VCaP (cell line): ENCODE results near the gene CNNM2.

Source experiments
- H3K27ac ChIP-seq: fragments of 450-650 bp; 2 replicates; pipeline ENCODE4 v1.5.1; 2017
- CTCF ChIP-seq: fragments of 450-650 bp; conservative IDR thresholded peaks from 2 replicates; pipeline ENCODE4 v1.5.1; 2017; ENCODE audit warnings: mild to moderate bottlenecking, moderate library complexity

The CNNM2 gene

GRCh38 chr10:103042908-103043307 lies 124.8 kb downstream of the CNNM2 start:
- TF ChIP-seq CTCF = no peak

GRCh38 chr10:103044942-103045489 lies 126.9 kb downstream of the CNNM2 start:
- no peak for TF ChIP-seq CTCF
- H3K27ac ChIP-seq = no peak overlapping the region

More at GRCh38 chr10:103042908-103043307, 124.8 kb downstream of the CNNM2 start:
- H3K27ac ChIP-seq = no peak overlapping the region

GRCh38 chr10:103045961-103046360 lies 127.9 kb downstream of the CNNM2 start:
- no peak for TF ChIP-seq CTCF
- H3K27ac ChIP-seq = no peak overlapping the region

GRCh38 chr10:103047381-103047780 lies 129.3 kb downstream of the CNNM2 start:
- TF ChIP-seq CTCF = no peak
- no peak overlapping the region for H3K27ac ChIP-seq

- TF ChIP-seq CTCF = no peak
- no peak overlapping the region for H3K27ac ChIP-seq
Measured at GRCh38 chr10:103049237-103049636, 131.1 kb downstream of the CNNM2 start.

GRCh38 chr10:103053659-103054581 lies 135.8 kb downstream of the CNNM2 start:
- peak overlapping the region; percentile 67 for H3K27ac ChIP-seq
- TF ChIP-seq CTCF = peak; percentile 74

GRCh38 chr10:103054621-103055020 lies 136.5 kb downstream of the CNNM2 start:
- TF ChIP-seq CTCF = no peak
- H3K27ac ChIP-seq = peak overlapping the region; percentile 67
